Gastrocnemius medialis (tissue), 4 donors: Measurements from ENCODE around the gene CERS1.

Experiments used
- POLR2A ChIP-seq, 2 donors: fragments of 450-650 bp; IDR thresholded peaks; one replicate each; pipeline ENCODE4 v1.6.1; 2017; ENCODE audit warnings: antibody characterized with exemption in 2 of 2, mild to moderate bottlenecking in 2 of 2, moderate library complexity in 2 of 2
- TF ChIP-seq, protein P1 (sequence below), 5 experiments: fragments of 450-650 bp in 3 of 5; fragments of 200-600 bp in 2 of 5; sonication (generic) in 2 of 5; IDR thresholded peaks in 4 of 5; conservative IDR thresholded peaks in 1 of 5; 1 replicate in 4 of 5; 2 replicates in 1 of 5; pipeline ENCODE4 v1.5.1; 2016 to 2019; ENCODE audit warnings: antibody characterized with exemption in 5 of 5, mild to moderate bottlenecking in 3 of 5, moderate library complexity in 3 of 5

DNA sequence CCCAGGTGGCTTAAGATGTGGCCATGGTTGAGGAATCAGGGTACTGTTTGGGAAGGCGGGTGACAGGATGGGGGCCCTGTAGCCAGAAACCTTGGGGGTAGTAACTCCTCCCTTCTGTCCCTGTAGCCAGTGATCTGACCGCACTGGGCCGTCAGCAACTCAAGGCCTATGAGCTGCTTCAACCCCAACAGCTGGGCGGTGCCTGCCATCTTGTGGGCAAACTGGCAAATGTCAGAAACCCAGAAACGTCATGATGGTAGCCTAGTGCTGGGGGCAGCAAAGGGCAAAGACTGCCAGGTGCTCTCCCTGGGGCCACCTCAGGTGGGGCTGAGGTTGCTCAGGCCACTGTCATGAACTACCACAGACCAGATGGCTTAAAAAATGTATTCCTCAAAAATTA is 19.7 kb upstream of the CERS1 start:
- TF ChIP-seq, protein P1, sequence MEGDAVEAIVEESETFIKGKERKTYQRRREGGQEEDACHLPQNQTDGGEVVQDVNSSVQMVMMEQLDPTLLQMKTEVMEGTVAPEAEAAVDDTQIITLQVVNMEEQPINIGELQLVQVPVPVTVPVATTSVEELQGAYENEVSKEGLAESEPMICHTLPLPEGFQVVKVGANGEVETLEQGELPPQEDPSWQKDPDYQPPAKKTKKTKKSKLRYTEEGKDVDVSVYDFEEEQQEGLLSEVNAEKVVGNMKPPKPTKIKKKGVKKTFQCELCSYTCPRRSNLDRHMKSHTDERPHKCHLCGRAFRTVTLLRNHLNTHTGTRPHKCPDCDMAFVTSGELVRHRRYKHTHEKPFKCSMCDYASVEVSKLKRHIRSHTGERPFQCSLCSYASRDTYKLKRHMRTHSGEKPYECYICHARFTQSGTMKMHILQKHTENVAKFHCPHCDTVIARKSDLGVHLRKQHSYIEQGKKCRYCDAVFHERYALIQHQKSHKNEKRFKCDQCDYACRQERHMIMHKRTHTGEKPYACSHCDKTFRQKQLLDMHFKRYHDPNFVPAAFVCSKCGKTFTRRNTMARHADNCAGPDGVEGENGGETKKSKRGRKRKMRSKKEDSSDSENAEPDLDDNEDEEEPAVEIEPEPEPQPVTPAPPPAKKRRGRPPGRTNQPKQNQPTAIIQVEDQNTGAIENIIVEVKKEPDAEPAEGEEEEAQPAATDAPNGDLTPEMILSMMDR (IDR thresholded peaks at IDR 0.05 in 4 of 5, conservative IDR thresholded peaks at IDR 0.05 in 1 of 5) = peak in 2 of 5 experiments; percentile 30 to 39
- TF ChIP-seq POLR2A (IDR thresholded peaks at IDR 0.05) = no peak
